Tibial nerve (tissue), 3 donors: ENCODE results near the gene LRRC15.

Experiments
- CTCF ChIP-seq, 5 experiments: fragments of 200-600 bp in 3 of 5; fragments of 450-650 bp in 2 of 5; sonication (generic) in 3 of 5; IDR thresholded peaks; one replicate each; pipeline ENCODE4 v1.5.1; 2016 to 2019; ENCODE audit warnings: antibody characterized with exemption in 5 of 5, mild to moderate bottlenecking in 3 of 5, moderate library complexity in 2 of 5
- POLR2A ChIP-seq, 2 donors: fragments of 450-650 bp; IDR thresholded peaks; one replicate each; pipeline ENCODE4 v1.6.1; 2017; ENCODE audit warnings: antibody characterized with exemption in 2 of 2, mild to moderate bottlenecking in 2 of 2, moderate library complexity in 2 of 2

GRCh38 chr3:194379231-194379630 is 9.7 kb upstream of the LRRC15 start:
- TF ChIP-seq CTCF (IDR thresholded peaks at IDR 0.05), result no peak
- no peak for TF ChIP-seq POLR2A (IDR thresholded peaks at IDR 0.05)
